ENCODE results near the gene ZFP69.

DNA sequence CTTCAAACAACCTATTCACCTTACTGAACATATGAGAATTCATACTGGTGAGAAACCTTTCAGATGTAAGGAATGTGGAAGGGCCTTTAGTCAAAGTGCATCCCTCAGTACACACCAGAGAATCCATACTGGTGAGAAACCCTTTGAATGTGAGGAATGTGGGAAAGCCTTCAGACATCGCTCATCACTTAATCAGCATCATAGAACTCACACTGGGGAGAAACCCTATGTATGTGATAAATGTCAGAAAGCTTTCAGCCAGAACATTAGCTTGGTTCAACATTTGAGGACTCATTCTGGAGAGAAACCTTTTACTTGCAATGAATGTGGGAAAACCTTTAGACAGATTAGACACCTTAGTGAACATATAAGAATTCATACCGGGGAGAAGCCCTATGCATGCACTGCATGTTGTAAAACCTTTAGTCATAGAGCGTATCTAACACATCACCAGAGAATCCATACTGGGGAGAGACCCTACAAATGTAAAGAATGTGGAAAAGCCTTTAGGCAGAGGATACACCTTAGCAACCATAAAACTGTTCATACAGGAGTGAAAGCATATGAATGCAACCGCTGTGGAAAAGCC, 18.3 kb downstream of the ZFP69 start:
- TF ChIP-seq POLR2AphosphoS5 (IDR thresholded peaks at IDR 0.05) (no peak), POLR2A (IDR thresholded peaks at IDR 0.05) (no peak), EP300 (IDR thresholded peaks at IDR 0.05) (no peak)
- TF ChIP-seq, protein P1, sequence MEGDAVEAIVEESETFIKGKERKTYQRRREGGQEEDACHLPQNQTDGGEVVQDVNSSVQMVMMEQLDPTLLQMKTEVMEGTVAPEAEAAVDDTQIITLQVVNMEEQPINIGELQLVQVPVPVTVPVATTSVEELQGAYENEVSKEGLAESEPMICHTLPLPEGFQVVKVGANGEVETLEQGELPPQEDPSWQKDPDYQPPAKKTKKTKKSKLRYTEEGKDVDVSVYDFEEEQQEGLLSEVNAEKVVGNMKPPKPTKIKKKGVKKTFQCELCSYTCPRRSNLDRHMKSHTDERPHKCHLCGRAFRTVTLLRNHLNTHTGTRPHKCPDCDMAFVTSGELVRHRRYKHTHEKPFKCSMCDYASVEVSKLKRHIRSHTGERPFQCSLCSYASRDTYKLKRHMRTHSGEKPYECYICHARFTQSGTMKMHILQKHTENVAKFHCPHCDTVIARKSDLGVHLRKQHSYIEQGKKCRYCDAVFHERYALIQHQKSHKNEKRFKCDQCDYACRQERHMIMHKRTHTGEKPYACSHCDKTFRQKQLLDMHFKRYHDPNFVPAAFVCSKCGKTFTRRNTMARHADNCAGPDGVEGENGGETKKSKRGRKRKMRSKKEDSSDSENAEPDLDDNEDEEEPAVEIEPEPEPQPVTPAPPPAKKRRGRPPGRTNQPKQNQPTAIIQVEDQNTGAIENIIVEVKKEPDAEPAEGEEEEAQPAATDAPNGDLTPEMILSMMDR (IDR thresholded peaks at IDR 0.05), result no peak

Data from sigmoid colon (tissue), 4 donors.